G401 (cell line): ENCODE results near the gene ABCC9. TPM values are rescaled to one million over a fixed set of nuclear protein-coding genes. Genes with fewer than 3 reads are reported as not detected.
"Not testable (repeated sequence)": the region's sequence is repeated elsewhere in the genome, so short reads cannot be mapped to it uniquely, and the experiment has no call there.

Source experiments
- DNase-seq: peaks from one replicate; pipeline ENCODE4 v3.0.0-alpha.2; 2015; ENCODE audit warnings: low spot score
- in situ Hi-C: cut with HindIII; loops from 2 replicates; pipeline ENCODE4 v1.10.0; 2016; ENCODE audit warnings: low sequenced_read_pairs, mixed read lengths
- total RNA-seq: library from RNA; depleted of rRNA; stranded (reverse); fragments of >200 nt; shearing (Covaris generic); gene quantifications from 2 replicates; pipeline ENCODE4 v1.2.3, GENCODE V29; 2014

Gene ABCC9
- total RNA-seq, 1 experiment from 2014 or later = not detected

DNA sequence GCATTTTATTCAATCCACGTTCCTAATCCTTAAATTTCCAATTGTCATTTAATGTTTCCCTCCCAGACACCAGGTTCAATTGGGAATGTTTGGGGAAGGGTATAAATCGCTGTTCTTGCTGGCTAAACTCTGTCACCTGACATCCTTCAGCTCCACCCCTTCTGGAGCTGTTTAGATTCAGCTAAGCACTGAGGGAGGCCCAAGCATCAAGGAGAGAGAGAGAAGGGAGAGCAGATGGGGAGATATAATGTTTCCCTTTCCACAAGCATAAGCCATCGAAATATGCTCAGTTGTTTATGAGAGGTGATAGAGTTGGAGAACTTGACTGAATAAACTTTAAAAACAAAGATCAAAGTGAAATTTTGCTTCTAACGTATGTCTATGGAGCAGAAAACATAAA, 1.8 kb downstream of the ABCC9 start:
- no peak for DNase-seq
- in situ Hi-C loops = no loop called here

DNA sequence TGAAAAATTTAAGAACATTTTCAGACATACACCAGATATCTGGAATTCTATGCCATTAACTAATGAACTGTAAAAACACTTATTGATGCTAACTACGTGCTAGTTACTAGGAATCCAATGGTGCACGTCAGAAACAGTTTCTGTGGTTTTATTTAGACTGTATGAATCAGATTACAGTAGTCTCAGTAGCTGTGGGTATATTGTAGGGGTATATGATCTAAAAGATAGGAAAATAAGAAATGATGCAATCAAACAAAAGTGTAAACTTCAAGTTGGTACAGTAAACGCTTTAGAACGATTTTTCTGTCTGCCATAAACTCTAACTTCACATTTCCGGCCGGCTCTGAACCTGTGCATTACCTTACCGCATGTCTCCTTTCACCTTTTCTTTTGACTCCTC, 2.3 kb downstream of the ABCC9 start:
- no peak for DNase-seq
- in situ Hi-C loops = no loop called here

DNA sequence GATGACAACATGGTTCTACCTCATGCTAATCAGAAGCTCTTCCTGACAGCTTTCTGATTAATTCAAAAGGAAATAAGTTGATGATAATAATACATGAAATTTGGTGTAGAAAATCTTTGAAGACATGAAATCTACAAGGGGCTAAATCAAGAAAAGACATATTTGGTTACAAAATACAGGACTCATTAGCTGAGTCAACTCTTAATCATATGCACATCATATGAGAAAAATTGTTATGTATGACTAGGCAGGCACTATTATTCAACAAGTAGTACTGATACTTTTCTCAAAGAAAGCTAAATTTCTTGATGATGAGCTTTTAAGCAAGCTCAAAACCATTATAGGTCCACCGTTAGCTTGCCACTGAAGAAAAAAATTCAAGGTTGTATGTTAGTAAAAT, 7.1 kb downstream of the ABCC9 start:
- in situ Hi-C loops = no loop called here
- DNase-seq = no peak

DNA sequence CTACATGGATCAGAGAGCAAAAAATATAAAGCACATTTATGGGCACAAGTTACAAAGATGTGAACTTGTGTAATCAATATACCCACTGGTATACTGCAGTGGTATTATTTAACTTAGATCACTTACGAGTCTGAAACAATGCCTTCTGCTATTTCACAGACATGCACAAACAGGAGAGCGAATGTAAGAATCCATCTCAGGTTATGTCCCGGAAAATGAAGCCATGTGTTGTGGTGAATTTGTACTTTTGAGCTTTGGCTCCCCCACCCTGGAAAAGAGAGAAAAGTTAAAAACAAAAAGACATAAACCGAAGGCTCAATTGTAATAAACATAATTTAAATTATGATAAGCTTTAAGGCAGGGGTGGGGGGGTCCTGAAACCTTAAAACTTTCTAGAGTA, 7.6 kb downstream of the ABCC9 start:
- no peak for DNase-seq
- in situ Hi-C loops = no loop called here

DNA sequence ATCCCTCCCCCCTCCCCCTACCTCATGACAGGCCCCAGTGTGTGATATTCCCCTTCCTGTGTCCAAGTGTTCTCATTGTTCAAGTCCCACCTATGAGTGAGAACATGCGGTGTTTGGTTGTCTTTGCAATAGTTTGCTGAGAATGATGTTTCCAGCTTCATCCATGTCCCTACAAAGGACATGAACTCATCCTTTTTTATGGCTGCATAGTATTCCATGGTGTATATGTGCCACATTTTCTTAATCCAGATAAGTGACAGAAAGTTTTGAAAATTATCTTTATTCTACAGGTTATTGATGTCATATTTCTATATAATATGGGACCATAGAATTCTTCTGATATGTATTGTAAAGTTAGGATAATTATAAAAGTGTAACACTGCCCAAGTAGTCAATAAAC, 11.3 kb downstream of the ABCC9 start:
- in situ Hi-C loops, DNase-seq: not testable (repeated sequence)

DNA sequence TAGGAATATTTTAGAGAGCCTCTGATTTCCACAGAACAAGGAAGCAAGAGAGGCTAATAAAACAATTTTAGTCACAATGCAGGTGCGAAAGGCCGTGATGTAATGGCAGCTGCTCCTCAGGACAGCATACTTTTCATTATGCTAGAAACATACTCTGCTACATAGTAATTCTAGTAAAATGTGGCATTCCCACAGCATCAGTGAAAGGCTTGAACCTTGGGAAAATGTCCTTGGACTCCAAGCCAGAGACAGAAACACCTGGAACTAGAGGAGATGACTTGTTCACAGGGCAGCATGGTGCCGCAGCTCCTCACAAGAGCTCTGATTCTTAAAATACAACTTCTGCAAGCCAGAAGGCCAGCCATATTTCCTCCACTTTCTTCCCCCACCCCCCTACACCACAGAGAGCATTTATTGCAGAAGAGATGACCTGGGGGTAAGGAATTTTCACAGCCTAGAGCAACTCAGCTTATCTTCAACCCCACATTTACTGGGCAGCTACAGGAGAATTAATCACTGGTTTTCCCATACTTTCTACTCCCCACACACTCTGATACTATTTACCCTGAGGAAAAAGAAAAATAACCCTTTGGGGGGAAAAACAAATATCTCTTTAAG, 15.8 kb downstream of the ABCC9 start:
- no peak for DNase-seq
- in situ Hi-C loops = no loop called here

DNA sequence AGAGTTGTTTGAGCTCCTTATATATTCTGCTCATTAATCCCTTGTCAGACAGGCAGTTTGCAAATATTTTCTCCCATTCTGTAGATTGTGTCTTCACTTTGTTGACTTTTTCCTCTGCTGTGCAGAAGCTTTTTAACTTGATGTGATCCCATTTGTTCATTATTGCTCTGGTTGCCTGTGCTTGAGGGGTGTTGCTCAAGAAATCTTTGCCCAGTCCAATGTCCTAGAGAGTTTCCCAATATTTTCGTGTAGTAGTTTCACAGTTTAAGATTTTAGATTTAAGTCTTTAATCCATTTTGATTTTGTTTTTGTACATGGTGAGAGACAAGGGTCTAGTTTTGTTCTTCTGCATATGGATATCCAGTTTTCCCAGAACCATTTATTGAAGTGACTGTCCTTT, 19.8 kb downstream of the ABCC9 start:
- in situ Hi-C loops = no loop called here
- no peak for DNase-seq

DNA sequence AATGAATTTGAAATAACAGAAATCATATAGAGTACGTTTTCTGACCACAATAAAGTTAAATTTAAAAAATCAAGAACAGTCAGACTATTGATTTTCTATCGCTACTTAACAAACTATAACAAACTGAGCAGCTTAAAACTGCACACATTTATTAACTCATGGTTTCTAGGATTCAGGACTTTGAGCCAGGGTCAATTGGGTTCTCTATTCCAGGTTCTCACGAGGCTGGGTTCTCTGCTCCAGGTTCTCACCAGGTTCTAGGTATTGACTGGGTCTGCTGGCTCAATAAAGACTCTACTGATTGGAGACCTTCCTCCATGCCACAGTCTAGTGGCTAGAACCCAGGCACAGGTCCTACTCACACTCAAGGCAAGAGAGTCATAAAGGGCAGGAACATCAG, 22.8 kb downstream of the ABCC9 start:
- DNase-seq = no peak
- in situ Hi-C loops = no loop called here

DNA sequence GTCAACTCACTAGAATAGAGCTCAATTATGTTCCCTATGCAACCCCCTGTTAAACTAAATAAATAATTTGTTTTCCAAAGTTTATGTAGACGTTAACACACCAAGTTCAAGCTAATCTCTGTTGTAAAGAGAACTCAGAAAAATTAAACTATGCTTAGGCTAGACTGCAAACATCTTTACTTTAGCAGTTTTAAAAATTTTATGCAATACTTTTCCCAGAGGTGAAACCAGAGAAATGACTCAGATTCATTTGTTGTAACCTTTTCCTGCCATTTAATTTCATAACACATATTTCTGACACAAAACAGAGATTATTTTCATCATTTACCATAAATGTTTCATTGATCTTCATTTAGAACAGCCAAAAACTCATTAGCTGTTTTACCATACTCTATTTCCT, 27.4 kb downstream of the ABCC9 start:
- in situ Hi-C loops = no loop called here
- no peak for DNase-seq

DNA sequence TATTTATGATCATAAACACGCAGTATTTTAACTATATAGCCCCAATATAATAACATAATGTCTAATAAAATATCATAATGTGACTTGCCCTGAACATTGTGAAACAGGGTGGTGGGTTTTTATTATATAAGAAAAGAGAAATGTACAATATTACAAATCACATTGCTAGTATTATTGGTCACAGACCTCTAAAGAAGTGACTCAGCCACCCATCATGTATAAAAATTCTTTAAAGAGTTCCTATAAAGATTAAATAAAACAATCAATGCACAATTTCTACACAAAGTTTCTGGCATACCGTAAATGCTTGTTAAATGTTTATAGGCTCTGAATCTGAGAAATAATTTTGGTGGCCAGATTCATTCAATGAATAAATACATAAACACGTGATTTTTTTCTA, 28.9 kb downstream of the ABCC9 start:
- in situ Hi-C loops = no loop called here
- no peak for DNase-seq

DNA sequence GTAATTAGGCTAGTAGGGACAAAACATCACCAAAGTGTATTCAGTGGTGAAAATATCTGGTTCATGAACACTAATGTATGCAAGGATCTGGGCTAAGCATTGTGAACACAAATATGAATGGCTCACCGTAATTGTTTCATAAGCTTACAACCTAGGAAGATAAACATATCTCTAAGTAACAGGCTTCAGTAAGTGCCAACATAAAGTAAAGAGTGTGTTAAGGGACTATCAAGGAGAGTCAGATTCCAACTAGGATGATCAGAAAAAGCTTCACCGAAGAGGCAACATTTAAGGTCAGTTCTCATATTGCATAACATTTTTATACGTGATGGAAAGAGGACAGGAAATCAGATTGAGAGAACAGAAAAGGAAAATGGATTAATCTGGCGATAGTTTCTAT, 29.4 kb downstream of the ABCC9 start:
- in situ Hi-C loops = no loop called here
- no peak for DNase-seq

DNA sequence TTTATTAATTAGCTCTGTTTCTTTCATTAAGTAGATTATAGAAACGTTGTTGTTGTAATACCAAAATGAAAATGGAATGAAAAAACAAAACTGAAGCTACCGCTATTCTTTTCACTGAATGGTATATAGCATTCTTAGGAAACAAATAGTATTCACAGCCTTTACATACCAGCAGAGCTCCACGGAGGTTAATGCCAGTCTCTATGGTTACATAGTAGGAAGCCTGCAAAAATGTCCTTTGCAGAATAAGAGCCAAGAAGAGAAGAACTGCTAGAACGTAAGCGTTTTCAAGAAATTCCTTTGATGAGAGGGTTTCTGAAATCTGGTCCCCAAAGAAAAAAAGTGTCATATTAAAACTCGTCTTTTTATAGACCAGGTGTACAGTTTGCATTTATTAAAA, 30.6 kb downstream of the ABCC9 start:
- DNase-seq = no peak
- in situ Hi-C loops = no loop called here

DNA sequence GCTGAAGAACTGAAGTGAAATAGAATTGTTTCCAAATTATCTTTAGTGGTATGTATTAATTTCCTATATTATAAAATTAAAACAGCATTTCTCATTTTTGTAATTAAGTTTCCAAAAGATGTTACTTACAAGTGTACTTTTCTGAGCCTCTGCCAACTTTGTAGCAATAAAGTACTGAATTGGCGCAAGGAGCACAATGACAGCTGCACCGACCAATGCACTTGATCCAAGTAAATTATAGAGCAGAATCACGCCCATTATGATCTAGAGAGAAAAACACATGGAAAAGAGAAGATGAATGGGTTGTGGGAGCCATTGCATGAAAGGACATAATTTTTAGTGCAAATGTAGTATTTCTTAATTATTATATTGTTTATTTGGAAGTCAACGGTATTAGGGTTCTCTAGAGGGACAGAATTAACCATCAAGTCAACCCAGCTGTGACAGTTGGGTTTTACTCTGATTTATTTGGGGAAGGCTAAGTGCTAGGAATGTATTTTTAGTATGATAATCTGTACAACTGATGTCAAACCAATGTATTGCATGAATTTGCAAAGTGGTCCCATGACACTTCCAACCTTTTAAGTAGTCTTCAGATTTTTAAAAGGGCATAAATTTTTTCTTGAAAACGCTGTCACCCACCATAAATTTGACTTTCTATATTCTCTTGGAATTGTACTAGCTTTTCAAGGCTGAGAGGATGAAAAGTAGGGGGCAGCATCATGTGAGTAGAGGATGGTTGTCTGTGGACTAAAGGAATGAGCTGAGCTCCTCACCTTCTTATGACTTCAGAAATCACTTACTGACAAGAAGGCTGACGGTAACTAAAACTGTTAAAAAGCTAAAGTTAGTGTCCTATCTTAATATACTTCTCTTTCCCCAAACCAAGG, 33.0 kb downstream of the ABCC9 start:
- no peak for DNase-seq
- in situ Hi-C loops = no loop called here

DNA sequence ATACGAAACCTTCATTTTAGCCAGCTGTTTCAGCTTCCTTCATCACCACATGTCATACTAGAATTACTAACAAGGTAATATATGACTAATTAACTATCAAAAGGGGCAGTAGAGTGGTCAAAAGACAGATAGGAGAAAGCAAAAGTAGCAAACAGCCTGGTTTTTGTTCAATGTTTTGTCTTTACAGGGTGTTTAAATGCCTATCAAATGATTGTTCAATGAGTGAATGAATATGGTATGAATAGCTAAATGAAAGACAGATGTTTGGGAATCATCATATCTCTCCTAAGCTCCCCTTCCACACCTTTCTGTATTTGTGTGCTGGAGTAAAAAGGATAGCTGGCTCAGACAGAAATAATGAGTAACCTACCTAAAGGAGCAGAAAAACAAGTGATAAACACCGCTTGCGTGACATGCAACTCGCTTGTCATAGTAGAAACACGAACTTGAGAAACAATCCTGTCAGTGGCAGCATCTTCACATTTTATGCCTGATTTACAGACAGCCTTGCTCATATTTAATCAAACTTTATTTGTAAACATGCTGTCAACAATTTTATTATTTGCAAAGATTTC, 34.2 kb downstream of the ABCC9 start:
- in situ Hi-C loops = no loop called here

DNA sequence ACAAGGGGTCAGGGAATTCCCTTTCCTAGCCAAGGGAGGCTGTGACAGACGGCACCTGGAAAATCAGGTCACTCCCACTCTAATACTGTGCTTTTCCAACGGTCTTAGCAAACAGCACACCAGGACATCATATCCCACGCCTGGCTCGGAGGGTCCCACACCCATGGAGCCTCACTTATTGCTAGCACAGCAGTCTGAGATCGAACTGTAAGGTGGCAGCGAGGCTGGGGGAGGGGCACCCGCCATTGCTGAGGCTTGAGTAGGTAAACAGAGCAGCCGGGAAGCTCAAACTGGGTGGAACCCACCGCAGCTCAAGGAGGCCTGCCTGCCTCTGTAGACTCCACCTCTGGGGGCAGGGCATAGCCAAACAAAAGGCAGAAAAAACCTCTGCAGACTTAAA, 41.7 kb downstream of the ABCC9 start:
- in situ Hi-C loops, DNase-seq: not testable (repeated sequence)

More for the DNA sequence above, 34.2 kb downstream of the ABCC9 start:
- no peak for DNase-seq

DNA sequence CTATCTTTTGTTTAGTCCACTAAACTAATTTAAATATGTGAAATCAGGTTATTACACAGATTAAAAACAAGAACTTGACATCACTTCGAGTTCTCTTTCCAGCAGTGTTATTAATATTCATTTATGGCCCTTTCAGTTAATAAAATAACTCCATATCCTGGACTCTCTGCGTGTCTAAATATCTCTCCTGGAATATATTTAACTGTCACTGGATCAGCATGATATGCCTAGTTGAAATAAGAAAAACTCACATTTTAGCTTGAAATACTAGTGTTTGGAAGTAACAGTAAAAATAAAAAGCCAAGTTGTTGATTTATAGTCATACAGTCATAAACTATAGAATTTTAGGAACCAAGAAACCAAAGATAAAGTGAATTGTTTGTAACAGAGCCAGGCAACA, 45.6 kb downstream of the ABCC9 start:
- in situ Hi-C loops = no loop called here
- DNase-seq = no peak

DNA sequence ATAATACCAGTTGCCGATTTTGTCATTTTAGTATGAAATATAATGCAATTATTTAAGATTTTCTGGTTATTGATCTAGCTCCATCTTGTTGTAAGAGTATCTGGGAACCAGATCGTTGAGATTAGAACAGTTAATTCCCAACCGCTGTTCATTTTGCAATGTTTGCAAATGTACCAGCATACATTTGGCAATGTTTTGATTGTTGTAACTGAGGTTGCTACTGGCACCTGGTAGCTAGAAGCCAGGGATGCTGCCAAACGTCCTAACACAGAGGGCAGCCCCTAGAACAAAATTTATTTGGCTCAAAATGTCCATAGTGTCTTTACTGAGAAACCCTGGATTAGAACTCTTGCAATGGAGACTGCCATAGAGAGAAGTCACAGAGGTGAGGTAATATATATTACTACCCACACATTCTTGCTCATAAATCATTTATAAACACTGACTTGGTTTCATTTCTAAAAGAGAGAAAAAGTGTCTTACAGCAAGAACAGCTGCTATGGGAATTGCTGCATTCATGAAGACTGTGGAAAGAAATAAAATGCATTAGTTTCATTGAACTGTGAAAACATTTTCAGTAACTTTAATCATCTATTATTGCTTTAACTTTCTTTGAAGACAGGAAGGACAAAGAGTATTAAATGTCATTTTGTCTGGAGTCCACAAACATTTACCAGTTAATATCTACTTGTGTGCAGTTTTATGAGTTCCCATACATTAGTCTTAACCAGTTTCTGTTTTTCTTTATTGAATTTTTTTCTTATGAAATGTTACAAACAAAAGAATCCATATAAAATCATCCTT, 46.2 kb downstream of the ABCC9 start:
- DNase-seq = no peak
- in situ Hi-C loops = no loop called here

DNA sequence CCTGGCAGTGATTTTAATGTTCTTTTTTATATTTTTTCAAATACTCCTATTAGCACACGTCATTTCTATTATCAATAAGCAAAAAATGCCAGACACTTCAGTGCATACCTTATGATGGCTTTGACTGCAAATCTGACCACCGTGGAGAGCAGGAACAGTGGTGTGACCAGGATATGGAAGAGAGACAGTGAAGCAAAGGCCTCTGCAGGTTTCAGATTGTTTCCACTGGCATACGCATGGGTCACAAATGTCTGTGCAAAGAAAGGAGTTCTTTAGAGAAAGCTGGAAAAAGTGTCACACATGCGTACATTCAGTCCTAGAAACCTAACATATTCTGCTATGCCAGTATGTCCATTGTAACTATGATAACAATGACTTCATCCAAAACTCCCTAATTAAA, 47.3 kb downstream of the ABCC9 start:
- DNase-seq = no peak
- in situ Hi-C loops = no loop called here

DNA sequence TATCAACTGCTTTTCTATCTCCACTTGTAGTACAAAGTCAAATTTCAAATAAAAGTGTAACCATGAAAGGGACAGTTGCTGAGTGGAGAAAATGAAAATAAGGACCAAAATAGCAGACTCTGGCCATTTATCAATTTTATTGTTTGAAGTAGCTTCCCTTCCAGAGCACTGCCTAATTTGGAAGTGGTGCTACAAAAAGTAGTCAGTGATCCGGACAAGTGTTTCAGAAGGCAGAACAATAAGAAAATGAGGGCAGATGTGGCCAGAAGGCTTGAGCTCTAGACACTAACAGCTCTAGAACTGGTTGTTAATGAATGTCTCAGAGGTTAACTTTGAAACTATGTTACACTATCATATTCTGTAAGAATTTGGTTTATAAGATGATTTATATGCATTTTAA, 48.9 kb downstream of the ABCC9 start:
- DNase-seq = no peak
- in situ Hi-C loops = no loop called here

DNA sequence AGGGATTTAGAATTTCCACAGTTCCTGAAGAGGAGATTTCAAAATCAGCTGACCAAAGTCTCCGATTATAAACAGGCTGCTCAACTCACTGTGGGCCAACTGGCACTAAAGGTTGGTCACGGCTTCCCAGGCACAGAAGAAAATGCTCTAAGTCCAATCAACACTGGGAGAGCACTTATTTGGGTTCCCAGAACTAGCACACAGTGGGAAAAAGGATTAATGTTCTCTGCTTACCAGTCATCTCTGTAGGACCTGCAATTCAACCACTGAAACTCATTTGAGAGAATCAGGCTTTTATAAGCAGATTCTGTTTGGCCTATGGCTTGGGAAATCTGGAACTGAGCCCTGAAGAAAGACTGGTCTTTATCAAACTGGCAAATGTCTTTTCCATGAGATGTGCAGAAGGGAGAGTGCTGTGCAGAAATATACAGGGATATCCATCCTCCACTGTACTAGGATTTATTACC, 49.4 kb downstream of the ABCC9 start:
- in situ Hi-C loops = no loop called here
- peak; percentile 11 for DNase-seq
